ENCODE data around the gene ZNRF3. TPM values are rescaled to one million over a fixed set of nuclear protein-coding genes. Genes with fewer than 3 reads are reported as not detected.

The ZNRF3 gene
- polyA plus RNA-seq, 1 of the 3 experiments (the other 2 are of a cell fraction): 4.2 TPM

- TF ChIP-seq IRF3 (IDR thresholded peaks at IDR 0.05; ENCODE audit: low read depth, low read length) (no peak), FOXM1 (IDR thresholded peaks at IDR 0.05; ENCODE audit: low read depth) (no peak), POLR2AphosphoS5 (IDR thresholded peaks at IDR 0.05; ENCODE audit: low read depth, low read length) (no peak)
Measured at GRCh38 chr22:29054251-29054767, 170.9 kb downstream of the ZNRF3 start (continued).

GRCh38 chr22:29055192-29055830 lies 171.9 kb downstream of the ZNRF3 start:
- Histone ChIP-seq H3F3A (replicated peaks; ENCODE audit: insufficient read depth) (peaks cover 4% of the 10 kb centered on the region), H3K9me2 (no peaks in the 10 kb centered on the region), H2AFZ (ENCODE audit: low read depth) (no peak overlapping the region), H3K79me2 (ENCODE audit: insufficient read depth) (no peaks in the 10 kb centered on the region), H3K9ac (no peak overlapping the region), H3K9me3 (no peaks in the 10 kb centered on the region), H3K36me3 (replicated peaks in 1 of 2; ENCODE audit: control insufficient read depth in 1 of 2, insufficient read depth in 2 of 2, low read length in 1 of 2) (peaks cover 0 to 9% of the 10 kb centered on the region in 2 experiments), H3K4me3 (ENCODE audit: low read depth in 2 of 2, low read length in 1 of 2) (no peak overlapping the region), H3K27ac (ENCODE audit: low read depth in 2 of 2, low read length in 1 of 2) (no peak overlapping the region), H4K20me1 (ENCODE audit: insufficient read depth) (no peaks in the 10 kb centered on the region), H3K27me3 (ENCODE audit: insufficient read depth) (no peaks in the 10 kb centered on the region), H3K4me2 (no peak overlapping the region), H3K4me1 (ENCODE audit: control insufficient read depth in 1 of 2, insufficient read depth in 2 of 2, low read depth in 1 of 2, low read length in 1 of 2) (no peaks in the 10 kb centered on the region; a peak in 1 of 4 replicates)
- DNase-seq: no peak
- TF ChIP-seq TEAD4 (IDR thresholded peaks at IDR 0.05; ENCODE audit: borderline replicate concordance, insufficient read depth): no peak
- TF ChIP-seq MXI1 (IDR thresholded peaks at IDR 0.05; ENCODE audit: low read depth, low read length): no peak
- no peak for TF ChIP-seq ZBTB33 (IDR thresholded peaks at IDR 0.05; ENCODE audit: borderline replicate concordance, low read depth)
- TF ChIP-seq RCOR1 (IDR thresholded peaks at IDR 0.05; ENCODE audit: low read length): no peak
- no peak for TF ChIP-seq POLR2AphosphoS5 (IDR thresholded peaks at IDR 0.05; ENCODE audit: low read depth, low read length)
- no peak for TF ChIP-seq CHD2 (IDR thresholded peaks at IDR 0.05; ENCODE audit: low read length, partially characterized antibody)
- no peak for TF ChIP-seq NRF1 (IDR thresholded peaks at IDR 0.05; ENCODE audit: low read depth, low read length)
- no peak for TF ChIP-seq PBX3 (IDR thresholded peaks at IDR 0.05)
- no peak for TF ChIP-seq EZH2phosphoT487 (IDR thresholded peaks at IDR 0.05; ENCODE audit: borderline replicate concordance, low read depth)
- TF ChIP-seq TAF1 (IDR thresholded peaks at IDR 0.05; ENCODE audit: borderline replicate concordance, low read depth, low read length): no peak
- TF ChIP-seq MAX (IDR thresholded peaks at IDR 0.05; ENCODE audit: low read depth): no peak
- TF ChIP-seq MEF2A (IDR thresholded peaks at IDR 0.05; ENCODE audit: borderline replicate concordance, low read depth): no peak
- POLR2A ChIA-PET: no interaction called here
- 94% methylated on average over 14 of the region's 14 CpGs for WGBS (ENCODE audit: low lambda C conversion rate)
- CTCF ChIA-PET: interaction anchor here (0.9 to 2.9 kb wide), 5 partner anchors 12 to 199 kb away, joined by 3 to 12 read pairs (median 8); no protein-coding TSS in a partner anchor

All from SK-N-SH (cell line).